H1 (cell line): ENCODE measurements around the gene C9orf40. TPM values are rescaled to one million over a fixed set of nuclear protein-coding genes. Genes with fewer than 3 reads are reported as not detected.

Experiments used
- CTCF ChIA-PET: fragments of 300-600 bp; sonication (Branson Sonifier 250); formaldehyde crosslinking; loops from one replicate; lab custom pipeline; 2021; ENCODE audit not compliant: partially characterized antibody; lab: Charles Lee
- POLR2A ChIA-PET: fragments of 300-600 bp; sonication (Branson Sonifier 250); formaldehyde crosslinking; loops from one replicate; lab custom pipeline; 2021; ENCODE audit warnings: inconsistent platforms; ENCODE audit not compliant: partially characterized antibody; lab: Charles Lee
- DNase-seq, 2 experiments: peaks; one replicate each; pipeline versions ENCODE4 v3.0.0 to v3.0.0-alpha.2; 2010 to 2022; ENCODE audit warnings: low spot score in 2 of 2, low read depth in 1 of 2, mixed read lengths in 1 of 2
- FAIRE-seq: peaks from 2 replicates; lab custom pipeline; 2011; peaks lifted over from hg19 to GRCh38; lab: Jason Lieb, UNC
- H2AFZ ChIP-seq: 2 replicates; pipeline ENCODE4 v1.8.1; 2012; ENCODE audit warnings: low read length, inconsistent platforms
- H2AK5ac ChIP-seq: 2 replicates; pipeline ENCODE4 v1.6.1; 2013; ENCODE audit warnings: low read depth, low read length
- H2BK120ac ChIP-seq: replicated peaks from 2 replicates; pipeline ENCODE3; 2013; ENCODE audit warnings: low read depth, low read length, inconsistent platforms
- H2BK12ac ChIP-seq: 2 replicates; pipeline ENCODE4 v1.6.1; 2013; ENCODE audit warnings: low read depth, low read length
- H2BK15ac ChIP-seq: 2 replicates; pipeline ENCODE4 v1.6.1; 2013; ENCODE audit warnings: low read length
- H2BK20ac ChIP-seq: 2 replicates; pipeline ENCODE4 v1.6.1; 2013; ENCODE audit warnings: low read length
- H2BK5ac ChIP-seq: 2 replicates; pipeline ENCODE4 v1.6.1; 2013; ENCODE audit warnings: low read depth, low read length
- H3K14ac ChIP-seq: 2 replicates; pipeline ENCODE4 v1.6.1; 2013; ENCODE audit warnings: inconsistent platforms; ENCODE audit not compliant: insufficient read length
- H3K18ac ChIP-seq: 2 replicates; pipeline ENCODE4 v1.6.1; 2013; ENCODE audit warnings: low read length; ENCODE audit errors: extremely low read depth
- H3K23ac ChIP-seq: 2 replicates; pipeline ENCODE4 v1.6.1; 2013; ENCODE audit warnings: inconsistent platforms; ENCODE audit not compliant: insufficient read length
- H3K23me2 ChIP-seq: 2 replicates; pipeline ENCODE4 v1.6.1; 2013; ENCODE audit warnings: low read depth, low read length
- H3K27ac ChIP-seq: 2 replicates; pipeline ENCODE4 v1.6.1; 2011; ENCODE audit warnings: low read depth, low read length, inconsistent platforms
- H3K27me3 ChIP-seq, 4 experiments: replicated peaks in 1 of 4; 1 replicate in 1 of 4; 2 replicates in 3 of 4; pipeline versions ENCODE4 v1.6.1 to v1.8.1; 2011 to 2013; ENCODE audit warnings: low read length in 3 of 4, mild to moderate bottlenecking in 3 of 4, inconsistent platforms in 2 of 4, mixed read lengths in 2 of 4, moderate library complexity in 1 of 4; ENCODE audit not compliant: control insufficient read depth in 3 of 4, insufficient read depth in 3 of 4; ENCODE audit errors: extremely low read depth in 1 of 4
- H3K36me3 ChIP-seq, 4 experiments: 2 replicates each; pipeline versions ENCODE4 v1.6.1 to v1.8.1; 2011 to 2013; ENCODE audit warnings: mild to moderate bottlenecking in 4 of 4, low read length in 3 of 4, moderate library complexity in 2 of 4, control low read depth in 1 of 4, inconsistent platforms in 1 of 4; ENCODE audit not compliant: insufficient read depth in 4 of 4, control insufficient read depth in 2 of 4
- H3K4ac ChIP-seq: replicated peaks from 2 replicates; pipeline ENCODE3; 2013; ENCODE audit warnings: low read length, low read depth, mixed read lengths, inconsistent platforms; ENCODE audit not compliant: insufficient read length
- H3K4me1 ChIP-seq, 4 experiments: replicated peaks in 1 of 4; 1 replicate in 1 of 4; 2 replicates in 3 of 4; pipeline versions ENCODE4 v1.6.1 to v1.8.1; 2011 to 2013; ENCODE audit warnings: low read length in 3 of 4, inconsistent platforms in 2 of 4, mixed read lengths in 1 of 4; ENCODE audit not compliant: insufficient read depth in 4 of 4, control insufficient read depth in 3 of 4
- H3K4me2 ChIP-seq, 2 experiments: 2 replicates each; pipeline versions ENCODE4 v1.6.1 to v1.8.1; 2011 to 2013; ENCODE audit warnings: low read depth in 2 of 2, low read length in 2 of 2, control low read depth in 1 of 2, inconsistent platforms in 1 of 2, mild to moderate bottlenecking in 1 of 2; ENCODE audit not compliant: insufficient read depth in 1 of 2
- H3K4me3 ChIP-seq, 4 experiments: fragments of 200-600, 300-600 bp in 1 of 4; sonication (generic), shearing (Covaris generic), sonication (Bioruptor Twin) in 1 of 4; 2 replicates each; pipeline versions ENCODE4 v1.5.1 to v1.8.1; 2011 to 2016; ENCODE audit warnings: low read length in 4 of 4, low read depth in 3 of 4, control low read depth in 2 of 4, inconsistent platforms in 2 of 4, mild to moderate bottlenecking in 2 of 4, mixed read lengths in 1 of 4, moderate library complexity in 1 of 4; ENCODE audit not compliant: insufficient read depth in 2 of 4; ENCODE audit errors: extremely low read depth in 1 of 4
- H3K56ac ChIP-seq: replicated peaks from 2 replicates; pipeline ENCODE3; 2013; ENCODE audit warnings: low read depth, mild to moderate bottlenecking, mixed read lengths, low read length, inconsistent platforms; ENCODE audit not compliant: insufficient read length
- H3K79me1 ChIP-seq: 2 replicates; pipeline ENCODE4 v1.6.1; 2013; ENCODE audit warnings: low read depth, low read length, control low read depth
- H3K79me2 ChIP-seq, 2 experiments: 2 replicates each; pipeline versions ENCODE4 v1.6.1 to v1.8.1; 2012 to 2013; ENCODE audit warnings: low read length in 2 of 2, mild to moderate bottlenecking in 2 of 2, inconsistent platforms in 1 of 2; ENCODE audit not compliant: insufficient read depth in 2 of 2, control insufficient read depth in 1 of 2
- H3K9ac ChIP-seq, 4 experiments: replicated peaks in 1 of 4; 1 replicate in 1 of 4; 2 replicates in 3 of 4; pipeline versions ENCODE4 v1.6.1 to v1.8.1; 2011 to 2013; ENCODE audit warnings: low read depth in 3 of 4, low read length in 3 of 4, control low read depth in 2 of 4, mild to moderate bottlenecking in 2 of 4, moderate library complexity in 2 of 4, inconsistent platforms in 1 of 4; ENCODE audit errors: extremely low read depth in 1 of 4
- H3K9me3 ChIP-seq, 2 experiments: 2 replicates each; pipeline versions ENCODE4 v1.6.1 to v1.8.1; 2012 to 2013; ENCODE audit warnings: mild to moderate bottlenecking in 2 of 2, moderate library complexity in 2 of 2, control low read depth in 1 of 2, inconsistent platforms in 1 of 2, low read depth in 1 of 2, low read length in 1 of 2, mixed read lengths in 1 of 2; ENCODE audit not compliant: insufficient read depth in 2 of 2
- H4K20me1 ChIP-seq, 2 experiments: replicated peaks in 1 of 2; 2 replicates each; pipeline versions ENCODE3 to v1.8.1; 2011 to 2013; ENCODE audit warnings: inconsistent platforms in 2 of 2, low read length in 2 of 2, mild to moderate bottlenecking in 1 of 2; ENCODE audit not compliant: insufficient read depth in 2 of 2, control insufficient read depth in 1 of 2
- H4K5ac ChIP-seq: 2 replicates; pipeline ENCODE4 v1.6.1; 2013; ENCODE audit warnings: low read length, low read depth, mixed read lengths, inconsistent platforms; ENCODE audit not compliant: insufficient read length
- H4K8ac ChIP-seq: 2 replicates; pipeline ENCODE4 v1.8.0; 2013; ENCODE audit warnings: mild to moderate bottlenecking, moderate library complexity, low read length, inconsistent platforms; ENCODE audit not compliant: insufficient read depth; ENCODE audit errors: extremely low read depth
- H4K91ac ChIP-seq: replicated peaks from 2 replicates; pipeline ENCODE3; 2013; ENCODE audit warnings: low read length, mixed read lengths, inconsistent platforms; ENCODE audit not compliant: insufficient read length
- BRCA1 ChIP-seq: IDR thresholded peaks from 2 replicates; pipeline ENCODE4 v1.6.1; 2012; ENCODE audit warnings: low read depth, low read length, improper control_type of control experiment
- GTF2F1 ChIP-seq: IDR thresholded peaks from 2 replicates; pipeline ENCODE4 v1.6.1; 2012; ENCODE audit warnings: low read depth, low read length, improper control_type of control experiment, borderline replicate concordance
- HDAC6 ChIP-seq: IDR thresholded peaks from one replicate; pipeline ENCODE4 v1.7.1; 2012; ENCODE audit warnings: low read depth, mild to moderate bottlenecking, inconsistent platforms, low read length, moderate library complexity
- YY1 ChIP-seq: IDR thresholded peaks from 2 replicates; pipeline ENCODE4 v1.6.1; 2011; ENCODE audit warnings: low read depth, mild to moderate bottlenecking, low read length
- whole genome bisulfite sequencing, 2 experiments: shearing (Covaris generic) in 1 of 2; methylation state at CpG; one replicate each; pipeline versions ENCODE4 v1.1.6 to v1.1.7; 2013 to 2015; ENCODE audit warnings: low lambda C conversion rate in 2 of 2, mixed read lengths in 2 of 2, inconsistent platforms in 1 of 2, low coverage in 1 of 2, missing lambda C conversion rate in 1 of 2; ENCODE audit not compliant: insufficient replicate concordance in 2 of 2, insufficient coverage in 1 of 2, insufficient read length in 1 of 2; ENCODE audit errors: extremely low coverage in 1 of 2, missing lambda C conversion rate in 1 of 2; 5-methylcytosine and 5-hydroxymethylcytosine counted together
- polyA plus RNA-seq, 7 experiments: library from polyadenylated mRNA; depleted of rRNA in 3 of 7; stranded (reverse) in 5 of 7; unstranded in 2 of 7; fragments of >200 nt in 5 of 7; fragments of 200-250 nt in 2 of 7; gene quantifications; 1 replicate in 5 of 7; 2 replicates in 1 of 7; 4 replicates in 1 of 7; pipeline versions ENCODE4 v1.2.1 to v1.2.3, GENCODE V29; 2011 to 2013; ENCODE audit warnings: missing spikeins in 2 of 7, mixed read lengths in 2 of 7
- total RNA-seq: library from RNA; stranded (reverse); fragmentation: NEBNext Ultra II Directional; extraction: Animal tissue kit (Norgen Biotek cat#: 25700); gene quantifications from 2 replicates; pipeline ENCODE4 v1.2.1, GENCODE V29; 2021

The C9orf40 gene
- total and polyA plus RNA-seq, 2 of the 8 experiments (the other 6 are each of a cell fraction or from before 2014, with no cell fraction given), result 3.6 to 11.2 TPM

DNA sequence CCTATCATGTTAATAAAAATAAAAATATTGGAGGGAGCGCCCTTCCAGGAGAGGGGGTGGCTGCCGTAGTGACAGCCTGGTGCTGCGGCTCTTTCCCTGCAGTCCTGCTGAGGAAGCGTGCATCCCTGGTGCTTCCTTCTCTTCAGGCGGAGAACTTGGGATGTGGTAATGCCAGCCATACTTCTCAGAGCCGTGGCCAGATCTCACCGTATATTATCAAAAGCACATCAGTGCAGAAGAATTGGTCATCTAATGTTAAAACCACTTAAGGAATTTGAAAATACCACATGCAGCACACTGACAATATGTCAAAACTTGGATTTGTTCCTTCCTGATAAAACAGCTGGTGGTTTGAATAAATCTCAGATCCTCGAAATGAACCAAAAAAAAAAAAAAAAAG lies 17.7 kb downstream of the C9orf40 start:
- FAIRE-seq (no peak), DNase-seq (no peak)
- Histone ChIP-seq H3K27me3 (no peaks in the 10 kb centered on the region), H3K36me3 (no peaks in the 10 kb centered on the region; a peak in 1 of 8 replicates), H3K9ac (no peak overlapping the region), H3K79me2 (no peaks in the 10 kb centered on the region), H4K8ac (no peak overlapping the region), H3K4ac (no peak overlapping the region), H2BK12ac (no peak overlapping the region), H3K14ac (no peak overlapping the region), H2AFZ (no peak overlapping the region), H3K4me1 (no peaks in the 10 kb centered on the region), H3K4me2 (no peak overlapping the region), H3K56ac (no peak overlapping the region), H3K27ac (no peak overlapping the region), H3K9me3 (peaks cover 4 to 8% of the 10 kb centered on the region in 2 experiments), H4K20me1 (no peaks in the 10 kb centered on the region), H3K79me1 (no peaks in the 10 kb centered on the region), H3K23ac (no peak overlapping the region), H4K5ac (no peak overlapping the region), H2BK5ac (no peak overlapping the region), H3K18ac (no peak overlapping the region), H3K23me2 (no peaks in the 10 kb centered on the region), H2BK120ac (no peak overlapping the region), H2BK20ac (no peak overlapping the region), H2BK15ac (no peak overlapping the region), H4K91ac (no peak overlapping the region), H2AK5ac (no peak overlapping the region)
- POLR2A ChIA-PET, result no interaction called here
- WGBS, 2 experiments, result 84% methylated on average over 8 of the region's 8 CpGs; no CpG with 5 or more reads in 1 of the 2 experiments
- CTCF ChIA-PET, result no interaction called here
- TF ChIP-seq GTF2F1, result no peak
- no peak for TF ChIP-seq YY1
- TF ChIP-seq HDAC6, result no peak
- TF ChIP-seq BRCA1, result no peak
- TF ChIP-seq, all 59 proteins: peak for 0
- H3K4me3 ChIP-seq, result no peak overlapping the region
